DND-41 (cell line): ENCODE results near the gene IHH.

Experiments
- CTCF ChIP-seq: IDR thresholded peaks from 2 replicates; pipeline ENCODE4 v1.5.1; 2012; ENCODE audit warnings: borderline replicate concordance, low read length, moderate library complexity, mild to moderate bottlenecking; ENCODE audit not compliant: poor library complexity, severe bottlenecking; ENCODE audit errors: extremely low read depth
- EZH2 ChIP-seq: IDR thresholded peaks from 3 replicates; pipeline ENCODE4 v1.6.1; 2012; ENCODE audit warnings: borderline replicate concordance, low read depth, mild to moderate bottlenecking, moderate library complexity, low read length, inconsistent platforms; ENCODE audit not compliant: severe bottlenecking

- TF ChIP-seq CTCF: no peak
- no peak for TF ChIP-seq EZH2
Observed at GRCh38 chr2:219059725-219060682, 717 bp downstream of the IHH start.
